Head of caudate nucleus (tissue), 42 donors: Measurements from ENCODE around the gene TEX11.
"Not testable (repeated sequence)": the region's sequence is repeated elsewhere in the genome, so short reads cannot be mapped to it uniquely, and the experiment has no call there.

Experiments used
- DNase-seq, 42 donors: peaks; one replicate each; pipeline versions ENCODE4 v3.0.0 to v3.0.0-alpha.2; 2020 to 2021; ENCODE audit warnings: mixed read lengths in 7 of 42
- intact Hi-C: fragments of 100-400 bp; cut with DNase I; formaldehyde crosslinking; loops from one replicate; pipeline ENCODE4 v1.15.0; 2022

TEX11 gene

DNA sequence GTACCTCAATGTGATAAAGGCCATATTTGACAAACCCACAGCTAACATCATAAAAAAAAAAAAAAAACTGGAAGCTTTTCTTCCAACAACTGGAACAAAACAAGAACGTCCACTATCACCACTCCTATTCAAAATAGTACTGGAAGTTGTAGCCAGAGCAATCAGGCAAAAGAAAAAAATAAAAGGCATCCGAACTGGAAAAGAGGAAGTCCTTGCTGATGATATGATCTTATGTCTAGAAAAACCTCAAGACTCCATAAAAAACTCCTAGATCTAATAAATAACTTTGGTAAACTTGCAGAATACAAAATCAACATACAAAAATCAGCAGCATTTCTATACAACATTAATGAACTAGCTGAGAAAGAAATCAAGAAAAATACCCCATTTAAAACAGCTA lies 134.3 kb downstream of the TEX11 start:
- DNase-seq: no peak
- intact Hi-C loops: no loop called here

DNA sequence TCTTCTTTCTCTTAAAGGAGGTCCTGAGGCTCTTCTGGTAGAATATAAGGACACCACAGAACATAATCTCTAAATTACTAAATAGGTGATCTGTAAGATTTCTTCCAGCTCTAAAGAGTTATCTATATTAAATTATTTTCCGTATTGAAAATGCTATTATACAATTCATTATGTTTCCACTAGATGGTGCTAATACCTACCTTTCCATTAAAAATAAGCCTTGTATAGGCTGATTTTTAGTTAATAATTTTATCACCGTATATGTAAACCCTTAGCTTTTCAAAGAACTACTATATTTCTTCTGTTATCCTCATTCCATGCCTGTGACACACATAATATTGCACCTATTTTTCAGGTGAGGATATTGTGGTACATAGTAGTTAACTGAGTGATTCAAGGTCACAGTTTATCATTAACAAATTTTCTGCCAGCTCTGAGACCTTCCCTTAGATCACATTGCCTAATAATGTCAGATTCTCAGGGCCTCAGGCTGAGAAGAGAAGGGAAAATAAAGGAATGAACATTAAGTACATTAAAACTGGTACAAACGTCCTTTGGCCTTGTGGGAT lies 138.8 kb downstream of the TEX11 start:
- DNase-seq: no peak

DNA sequence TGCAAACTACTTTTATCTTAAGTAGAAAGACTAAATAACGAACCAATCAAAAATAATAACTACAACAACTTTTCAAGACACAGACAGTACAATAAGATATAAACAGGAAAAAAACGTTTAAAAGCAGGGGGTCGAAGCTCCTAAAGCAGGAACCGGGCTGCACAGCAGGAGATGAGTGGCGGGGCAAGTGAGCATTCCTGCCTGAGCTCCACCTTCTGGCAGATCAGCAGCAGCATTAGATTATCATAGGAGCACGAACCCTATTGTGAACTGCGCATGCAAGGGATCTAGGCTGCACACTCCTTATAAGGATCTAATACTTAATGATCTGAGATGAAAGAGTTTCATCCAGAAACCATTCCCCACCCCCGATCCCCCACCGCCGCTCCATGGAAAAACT lies 146.2 kb downstream of the TEX11 start:
- DNase-seq: no peak
- intact Hi-C loops: no loop called here

More for the DNA sequence above, 138.8 kb downstream of the TEX11 start:
- intact Hi-C loops: no loop called here

DNA sequence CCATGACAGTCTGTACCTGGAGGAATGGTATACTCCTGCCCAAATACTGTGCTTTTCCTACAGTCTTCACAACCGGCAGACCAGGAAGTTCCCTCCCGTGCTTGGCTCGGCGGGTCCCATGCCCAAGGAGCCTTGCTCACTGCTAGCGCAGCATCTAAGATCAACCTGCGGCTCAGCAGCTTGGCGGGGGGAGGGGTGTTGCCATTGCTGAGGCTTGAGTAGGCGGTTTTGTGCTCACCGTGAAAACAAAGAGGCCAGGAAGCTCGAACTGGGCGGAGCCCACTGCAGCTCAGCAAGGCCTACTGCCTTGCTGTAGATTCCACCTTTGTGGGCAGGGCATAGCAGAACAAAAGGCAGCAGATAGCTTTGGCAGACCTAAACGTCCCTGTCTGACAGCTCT lies 152.7 kb downstream of the TEX11 start:
- intact Hi-C loops: no loop called here
- no peak for DNase-seq

DNA sequence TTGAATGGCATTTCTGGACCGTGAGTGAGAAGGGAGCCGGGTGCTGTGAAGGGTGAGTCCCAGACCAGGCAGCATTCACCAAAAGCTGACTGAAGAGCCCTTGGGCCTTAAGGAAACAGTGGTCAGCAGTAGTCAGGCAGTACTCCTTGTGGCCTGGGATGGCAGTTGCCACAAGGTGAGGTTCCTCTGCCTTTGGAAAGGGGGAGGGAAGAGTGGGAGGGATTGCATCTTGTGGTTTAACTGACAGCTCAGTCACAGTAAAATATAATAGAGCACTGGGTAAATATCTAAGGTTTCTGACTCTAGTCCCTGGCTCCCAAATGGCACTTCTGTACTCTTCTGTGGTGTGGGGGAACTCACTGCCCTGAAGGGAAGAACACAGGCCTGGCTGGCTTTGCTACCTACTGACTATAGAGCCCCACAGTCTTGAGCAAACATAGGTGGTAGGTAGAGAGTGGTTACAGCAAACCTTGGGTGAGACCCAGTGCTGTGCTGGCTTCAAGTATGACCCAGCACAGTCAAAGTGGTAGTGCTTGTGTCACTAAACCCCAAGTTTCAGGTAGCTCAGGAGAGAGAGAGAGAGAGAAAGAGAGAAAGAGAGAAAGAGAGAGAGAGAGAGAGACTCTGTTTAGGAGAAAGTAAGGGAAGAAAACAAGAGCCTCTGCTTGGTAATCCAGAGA lies 154.2 kb downstream of the TEX11 start:
- DNase-seq: no peak
- intact Hi-C loops: no loop called here

DNA sequence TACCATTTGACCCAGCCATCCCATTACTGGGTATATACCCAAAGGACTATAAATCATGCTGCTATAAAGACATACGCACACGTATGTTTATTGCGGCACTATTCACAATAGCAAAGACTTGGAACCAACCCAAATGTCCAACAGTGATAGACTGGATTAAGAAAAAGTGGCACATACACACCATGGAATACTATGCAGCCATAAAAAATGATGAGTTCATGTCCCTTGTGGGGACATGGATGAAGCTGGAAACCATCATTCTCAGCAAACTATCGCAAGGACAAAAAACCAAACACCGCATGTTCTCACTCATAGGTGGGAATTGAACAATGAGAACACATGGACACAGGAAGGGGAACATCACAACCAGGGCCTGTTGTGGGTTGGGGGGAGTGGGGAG lies 174.7 kb downstream of the TEX11 start:
- intact Hi-C loops, DNase-seq: not testable (repeated sequence)

DNA sequence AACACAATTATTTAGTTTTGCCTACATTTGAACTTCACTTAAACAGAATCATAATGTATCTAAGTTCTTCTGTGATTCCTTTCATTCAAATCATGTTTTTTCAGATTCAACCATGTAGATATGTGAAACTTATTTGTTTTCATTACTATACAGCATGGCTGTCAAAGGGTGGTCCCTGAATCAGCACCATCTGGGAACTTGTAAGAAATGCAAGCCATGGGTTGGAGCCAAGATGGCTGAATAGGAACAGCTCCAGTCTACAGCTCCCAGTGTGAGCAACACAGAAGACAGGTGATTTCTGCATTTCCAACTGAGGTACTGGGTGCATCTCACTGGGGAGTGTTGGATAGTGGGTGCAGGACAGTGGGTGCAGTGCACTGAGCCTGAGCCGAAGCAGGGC lies 180.6 kb downstream of the TEX11 start:
- intact Hi-C loops: not testable (repeated sequence)

DNA sequence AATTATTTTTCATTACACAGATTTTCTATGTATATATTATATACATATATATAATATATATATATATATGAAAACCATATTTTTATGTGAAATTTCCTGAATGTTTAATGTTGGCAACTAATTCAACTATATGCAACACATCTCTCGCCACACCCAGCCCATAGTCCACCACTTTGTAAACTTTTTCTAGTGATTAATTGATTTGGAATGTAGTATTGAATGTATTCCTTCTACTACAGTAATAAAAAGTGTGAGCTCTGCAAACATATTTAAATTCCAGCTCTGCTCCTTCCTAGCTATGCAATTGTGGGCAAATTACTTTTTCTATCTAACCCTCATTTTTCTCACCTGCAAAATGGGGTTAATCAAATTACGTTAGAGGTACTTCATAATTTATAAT lies 187.8 kb downstream of the TEX11 start:
- intact Hi-C loops: no loop called here
- no peak for DNase-seq

More for the DNA sequence above, 180.6 kb downstream of the TEX11 start:
- not testable (repeated sequence) for DNase-seq

DNA sequence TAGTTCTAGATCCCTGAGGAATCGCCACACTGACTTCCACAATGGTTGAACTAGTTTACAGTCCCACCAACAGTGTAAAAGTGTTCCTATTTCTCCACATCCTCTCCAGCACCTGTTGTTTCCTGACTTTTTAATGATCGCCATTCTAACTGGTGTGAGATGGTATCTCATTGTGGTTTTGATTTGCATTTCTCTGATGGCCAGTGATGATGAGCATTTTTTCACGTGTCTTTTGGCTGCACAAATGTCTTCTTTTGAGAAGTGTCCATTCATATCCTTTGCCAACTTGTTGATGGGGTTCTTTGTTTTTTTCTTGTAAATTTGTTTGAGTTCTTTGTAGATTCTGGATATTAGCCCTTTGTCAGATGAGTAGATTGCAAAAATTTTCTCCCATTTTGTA lies 197.2 kb downstream of the TEX11 start:
- DNase-seq, intact Hi-C loops: not testable (repeated sequence)

DNA sequence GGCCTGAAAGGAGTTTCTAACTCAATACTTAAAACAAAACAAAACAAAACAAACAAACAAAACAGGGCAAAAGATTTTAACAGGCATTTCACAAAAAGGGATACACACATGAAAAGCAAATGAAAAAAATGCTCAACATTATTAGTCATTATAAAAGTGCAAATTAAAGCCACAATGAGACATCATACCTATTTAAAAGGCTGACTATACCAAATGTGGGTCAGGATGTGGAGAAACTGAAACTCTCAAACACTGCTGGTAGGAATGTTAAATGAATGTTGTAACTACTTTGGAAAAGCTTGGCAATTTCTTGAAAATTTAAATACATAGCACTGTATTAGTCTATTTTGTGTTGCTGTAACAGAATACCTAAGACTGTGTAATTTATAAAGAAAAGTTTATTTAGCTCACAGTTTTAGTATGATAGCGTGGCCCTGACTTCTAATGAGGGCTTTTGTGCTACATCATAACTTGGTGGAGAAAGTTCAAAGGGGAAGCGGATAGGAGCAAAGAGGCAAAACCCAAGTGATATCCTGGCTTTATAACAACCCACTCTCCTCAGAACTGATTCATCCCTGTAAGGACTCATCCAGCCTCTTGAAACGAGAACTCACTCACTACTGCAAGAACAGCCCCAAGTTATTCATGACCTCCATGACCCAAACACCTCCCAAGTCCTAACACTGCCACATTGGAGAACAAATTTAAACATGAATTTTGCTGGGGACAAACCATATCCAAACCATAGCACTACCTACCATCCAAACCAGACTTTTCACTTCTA lies 214.0 kb downstream of the TEX11 start:
- intact Hi-C loops: no loop called here
- no peak for DNase-seq

DNA sequence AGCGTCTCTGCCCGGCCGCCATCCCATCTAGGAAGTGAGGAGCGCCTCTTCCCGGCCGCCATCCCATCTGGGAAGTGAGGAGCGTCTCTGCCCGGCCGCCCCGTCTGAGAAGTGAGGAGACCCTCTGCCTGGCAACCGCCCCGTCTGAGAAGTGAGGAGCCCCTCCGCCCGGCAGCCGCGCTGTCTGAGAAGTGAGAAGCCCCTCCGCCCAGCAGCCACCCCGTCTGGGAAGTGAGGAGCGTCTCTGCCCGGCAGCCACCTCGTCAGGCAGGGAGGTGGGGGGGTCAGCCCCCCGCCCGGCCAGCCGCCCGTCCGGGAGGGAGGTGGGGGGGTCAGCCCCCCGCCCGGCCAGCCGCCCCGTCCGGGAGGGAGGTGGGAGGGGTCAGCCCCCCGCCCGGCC lies 229.1 kb downstream of the TEX11 start:
- intact Hi-C loops, DNase-seq: not testable (repeated sequence)

DNA sequence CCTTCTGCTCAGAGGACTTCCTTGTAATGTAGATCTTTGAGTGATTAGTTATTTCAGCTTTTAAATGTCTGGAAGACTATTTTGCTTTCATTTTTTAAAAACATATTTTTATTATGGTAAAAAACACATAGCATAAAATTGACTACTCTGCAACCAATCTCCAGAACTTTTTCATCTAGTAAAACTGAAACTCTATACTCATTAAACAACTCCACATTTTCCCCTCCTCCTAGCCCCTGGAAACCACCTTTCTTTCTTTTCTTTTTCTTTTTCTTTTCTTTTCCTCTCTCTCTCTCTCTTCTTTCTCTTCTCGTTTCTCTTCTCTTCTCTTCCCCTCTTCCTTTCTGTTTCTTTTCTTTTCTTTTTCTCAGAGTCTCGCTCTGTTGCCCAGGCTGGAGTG lies 233.2 kb downstream of the TEX11 start:
- no peak for DNase-seq
- intact Hi-C loops: no loop called here

DNA sequence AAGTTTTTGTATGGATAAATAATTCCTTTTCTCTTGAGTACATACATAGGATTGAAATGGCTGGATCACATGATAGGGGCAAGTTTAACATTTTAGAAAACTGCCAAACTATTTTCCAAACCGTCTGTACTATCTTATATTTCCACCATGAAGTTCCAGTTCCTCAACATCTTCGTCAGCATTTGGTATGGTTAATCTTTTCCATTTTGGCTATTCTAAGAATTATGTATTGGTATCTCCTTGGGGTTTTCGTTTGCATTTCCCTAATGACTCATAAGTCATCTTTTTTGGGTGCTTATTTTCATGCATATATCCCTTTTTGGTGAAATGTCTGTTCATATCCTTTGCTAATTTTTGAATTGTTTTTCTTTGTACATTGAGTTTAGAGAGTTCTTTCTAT lies 236.2 kb downstream of the TEX11 start:
- intact Hi-C loops: no loop called here
- no peak for DNase-seq

DNA sequence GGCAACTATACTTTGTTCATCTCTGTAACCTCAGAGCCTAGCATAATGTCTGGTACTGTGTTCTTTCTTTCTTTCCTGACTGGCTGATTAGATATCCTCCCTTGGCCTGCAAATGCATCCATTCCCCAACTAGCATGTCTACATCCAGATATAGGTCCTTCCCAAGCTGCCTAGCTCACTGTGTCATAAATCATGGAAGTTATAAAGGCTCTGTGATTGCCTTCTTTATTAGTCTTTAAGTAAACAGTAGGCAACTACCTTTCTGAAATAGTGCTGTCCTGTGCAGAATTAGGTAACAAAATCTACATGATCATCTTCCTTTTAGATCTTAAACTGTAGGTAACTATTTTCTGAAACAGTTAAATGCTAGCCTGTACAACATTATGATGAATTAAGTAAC lies 239.4 kb downstream of the TEX11 start:
- intact Hi-C loops: no loop called here
- DNase-seq: no peak

DNA sequence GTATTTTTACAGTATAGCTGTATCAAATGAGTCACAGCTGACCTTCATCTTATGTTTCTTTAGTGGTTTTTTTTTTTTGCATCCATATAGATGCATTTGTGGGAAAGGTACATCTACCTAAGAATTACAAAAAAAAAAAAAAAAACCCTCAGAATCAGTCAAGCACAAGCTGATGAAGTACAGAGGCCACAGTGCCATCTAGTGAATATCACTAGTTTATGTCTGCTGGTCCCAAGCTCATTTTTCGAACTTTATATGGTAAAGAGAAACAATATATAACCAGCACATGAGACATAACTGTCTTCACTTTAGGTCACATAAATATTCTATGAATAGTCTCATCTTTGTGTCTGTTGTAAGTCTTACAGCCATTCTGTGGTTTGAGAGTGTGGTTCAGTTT lies 243.8 kb downstream of the TEX11 start:
- DNase-seq: peak in 9 of 42 donors; percentile 0 to 37 (median 2)
- intact Hi-C loops: no loop called here

DNA sequence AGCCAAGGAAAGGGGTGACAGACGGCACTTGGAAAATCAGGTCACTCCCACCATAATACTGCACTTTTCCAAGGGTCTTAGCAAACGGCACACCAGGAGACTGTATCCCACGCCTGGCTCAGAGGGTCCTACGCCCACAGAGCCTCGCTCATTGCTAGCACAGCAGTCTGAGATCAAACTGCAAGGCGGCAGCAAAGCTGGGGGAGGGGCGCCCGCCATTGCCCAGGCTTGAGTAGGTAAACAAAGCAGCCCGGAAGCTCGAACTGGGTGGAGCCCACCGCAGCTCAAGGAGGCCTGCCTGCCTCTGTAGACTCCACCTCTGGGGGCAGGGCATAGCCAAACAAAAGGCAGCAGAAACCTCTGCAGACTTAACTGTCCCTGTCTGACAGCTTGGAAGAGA lies 247.4 kb downstream of the TEX11 start:
- DNase-seq, intact Hi-C loops: not testable (repeated sequence)

DNA sequence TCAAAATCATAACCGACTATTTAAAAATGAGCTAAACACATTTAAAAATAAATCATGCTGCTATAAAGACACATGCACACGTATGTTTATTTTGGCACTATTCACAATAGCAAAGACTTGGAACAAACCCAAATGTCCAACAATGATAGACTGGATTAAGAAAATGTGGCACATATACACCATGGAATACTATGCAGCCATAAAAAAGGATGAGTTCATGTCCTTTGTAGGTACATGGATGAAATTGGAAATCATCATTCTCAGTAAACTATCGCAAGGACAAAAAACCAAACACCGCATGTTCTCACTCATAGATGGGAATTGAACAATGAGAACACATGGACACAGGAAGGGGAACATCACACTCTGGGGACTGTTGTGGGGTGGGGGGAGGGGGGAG lies 251.0 kb downstream of the TEX11 start:
- intact Hi-C loops, DNase-seq: not testable (repeated sequence)

DNA sequence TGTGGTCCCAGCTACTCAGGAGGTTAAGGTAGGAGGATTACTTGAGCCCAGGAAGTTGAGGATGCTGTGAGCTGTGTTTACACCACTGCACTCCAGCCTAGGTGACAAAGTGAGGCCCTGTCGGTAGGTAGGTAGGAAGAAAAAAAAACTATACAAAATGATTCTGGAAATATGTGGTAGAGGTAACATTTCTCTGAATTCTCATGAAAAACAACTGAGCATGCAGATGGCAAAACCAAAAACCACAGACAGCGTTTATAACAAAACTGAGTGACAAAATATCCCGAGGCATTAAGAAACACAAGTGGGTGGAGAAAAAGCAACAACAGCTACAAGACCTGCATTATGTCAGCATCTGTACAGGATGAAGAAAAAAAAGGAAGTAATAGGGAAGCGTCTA lies 252.2 kb downstream of the TEX11 start:
- intact Hi-C loops: no loop called here

DNA sequence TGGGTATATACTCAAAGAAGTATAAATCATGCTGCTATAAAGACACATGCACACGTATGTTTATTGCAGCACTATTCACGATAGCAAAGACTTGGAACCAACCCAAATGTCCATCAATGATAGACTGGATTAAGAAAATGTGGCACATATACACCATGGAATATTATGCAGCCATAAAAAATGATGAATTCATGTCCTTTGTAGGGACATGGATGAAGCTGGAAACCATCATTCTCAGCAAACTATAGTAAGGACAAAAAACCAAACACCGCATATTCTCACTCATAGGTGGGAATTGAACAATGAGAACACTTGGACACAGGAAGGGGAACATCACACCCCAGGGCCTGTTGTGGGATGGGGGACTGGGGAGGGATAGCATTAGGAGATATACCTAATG lies 260.6 kb downstream of the TEX11 start:
- intact Hi-C loops, DNase-seq: not testable (repeated sequence)

More for the DNA sequence above, 252.2 kb downstream of the TEX11 start:
- DNase-seq: no peak

DNA sequence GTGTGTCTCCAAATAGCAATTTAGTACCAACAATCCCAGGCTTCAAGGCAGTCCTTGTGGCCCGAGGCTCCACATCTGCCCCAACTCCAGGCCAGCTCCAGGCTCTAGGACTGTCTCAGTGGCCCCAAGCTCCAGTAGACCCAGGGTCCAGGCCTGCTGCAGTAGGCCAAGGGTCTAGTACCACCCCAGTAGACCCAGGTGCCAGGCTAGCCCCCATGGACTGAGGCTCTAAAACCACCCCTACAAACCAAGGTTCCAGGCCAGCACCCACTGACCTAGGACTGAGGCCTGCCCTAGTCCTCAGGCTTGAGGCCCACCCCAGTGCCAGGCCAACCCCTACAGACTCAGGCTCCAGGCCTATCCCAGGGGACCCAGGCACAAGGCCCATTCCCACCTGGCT lies 272.3 kb downstream of the TEX11 start:
- no peak for DNase-seq
- intact Hi-C loops: no loop called here
